Ishikawa (cell line): ENCODE measurements around the gene DENND4A.

Experiments used
- EGR1 ChIP-seq: IDR thresholded peaks from 2 replicates; pipeline ENCODE4 v1.6.1; 2012
- EP300 ChIP-seq: IDR thresholded peaks from 2 replicates; pipeline ENCODE4 v1.6.1; 2012; ENCODE audit warnings: borderline replicate concordance
- NFIC ChIP-seq: IDR thresholded peaks from 2 replicates; pipeline ENCODE4 v1.6.1; 2012
- YY1 ChIP-seq: IDR thresholded peaks from 2 replicates; pipeline ENCODE4 v1.6.1; 2012; ENCODE audit warnings: low read depth

DNA sequence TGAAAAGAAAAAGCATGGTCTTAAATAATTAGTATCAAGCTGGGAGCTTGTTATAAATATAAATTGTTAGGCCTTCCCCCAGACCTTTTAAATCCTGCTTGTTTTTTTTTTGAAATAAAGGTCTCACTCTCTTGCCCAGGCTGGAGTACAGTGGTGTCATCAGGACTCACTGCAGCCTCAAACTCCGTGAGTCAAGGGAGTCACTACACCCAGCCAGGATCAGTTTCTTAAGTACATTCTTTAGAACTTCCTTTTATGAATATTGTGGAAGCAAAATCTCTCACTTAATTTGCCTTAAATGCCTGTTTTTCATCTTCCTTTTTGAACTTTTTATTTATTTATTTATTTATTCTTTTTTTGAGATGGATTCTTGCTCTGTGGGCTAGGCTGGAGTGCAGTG is 20.8 kb upstream of the DENND4A start:
- TF ChIP-seq YY1 (no peak), EP300 (no peak), NFIC (no peak), EGR1 (no peak)
